Neural progenitor cell (in vitro differentiated cells): ENCODE data around the gene LAGE3.

Experiments
- CTCF ChIP-seq: fragments of 200-600 bp; sonication (generic); IDR thresholded peaks from 2 replicates; pipeline ENCODE4 v1.5.1; 2017; ENCODE audit warnings: antibody characterized with exemption, mild to moderate bottlenecking
- EZH2 ChIP-seq: fragments of 200-600 bp; sonication (generic); IDR thresholded peaks from 2 replicates; pipeline ENCODE4 v1.6.1; 2017; ENCODE audit warnings: antibody characterized with exemption, mild to moderate bottlenecking, moderate library complexity
- EZH2phosphoT487 ChIP-seq: fragments of 200-600 bp; sonication (generic); IDR thresholded peaks from 2 replicates; pipeline ENCODE4 v1.6.1; 2017; ENCODE audit warnings: antibody characterized with exemption

- TF ChIP-seq CTCF: no peak
- no peak for TF ChIP-seq EZH2
- TF ChIP-seq EZH2phosphoT487: no peak
These were observed 16.4 kb upstream of the LAGE3 start for GRCh38 chrX:154495472-154495922.
